NCI-H82 treated with DMSO at 0.1 percent for 48 hours (cell line): ENCODE data around the gene CDK16.
A peak's percentile ranks its signal among the peaks of the same experiment; 100 is the strongest.

Experiments used
- DNase-seq: peaks from one replicate; lab custom pipeline; 2025; ENCODE audit not compliant: unreplicated experiment; lab: John Stamatoyannopoulos, UW

CDK16 gene

DNA sequence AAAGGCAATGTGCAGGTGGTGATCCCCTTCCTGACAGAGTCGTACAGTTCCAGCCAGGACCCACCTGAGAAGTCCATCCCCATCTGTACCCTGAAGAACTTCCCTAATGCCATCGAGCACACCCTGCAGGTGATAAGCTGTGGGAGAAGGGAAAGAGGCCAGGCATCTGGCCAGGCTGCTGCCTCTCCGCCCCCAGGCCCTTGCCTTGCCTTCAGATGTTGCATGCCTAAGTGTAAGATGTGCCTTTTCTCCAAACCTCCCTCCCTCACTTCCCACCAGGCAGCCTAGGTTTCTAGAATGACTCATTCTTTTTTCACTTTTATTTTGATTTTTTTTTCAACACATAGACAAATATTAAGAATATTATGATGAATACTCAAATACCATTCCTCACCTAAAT lies 12.2 kb upstream of the CDK16 start:
- DNase-seq = no peak

DNA sequence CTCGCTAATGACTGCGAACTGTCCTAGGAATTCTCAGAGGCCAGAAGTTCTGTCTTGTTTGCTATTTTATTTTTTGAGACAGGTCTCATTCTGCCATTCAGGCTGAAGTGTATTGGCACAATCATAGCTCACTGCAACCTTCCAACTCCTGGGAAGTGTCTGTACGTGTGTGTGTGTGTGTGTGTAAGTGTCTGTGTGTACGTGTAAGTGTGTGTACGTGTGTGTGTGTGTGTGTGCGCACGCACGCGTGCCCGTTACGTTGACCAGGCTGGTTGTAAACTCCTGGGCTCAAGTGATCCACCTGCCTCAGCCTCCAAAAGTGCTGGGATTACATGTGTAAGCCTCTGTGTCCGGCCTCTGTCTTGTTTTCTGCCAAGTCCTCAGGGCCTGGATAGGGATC lies 10.4 kb upstream of the CDK16 start:
- no peak for DNase-seq

DNA sequence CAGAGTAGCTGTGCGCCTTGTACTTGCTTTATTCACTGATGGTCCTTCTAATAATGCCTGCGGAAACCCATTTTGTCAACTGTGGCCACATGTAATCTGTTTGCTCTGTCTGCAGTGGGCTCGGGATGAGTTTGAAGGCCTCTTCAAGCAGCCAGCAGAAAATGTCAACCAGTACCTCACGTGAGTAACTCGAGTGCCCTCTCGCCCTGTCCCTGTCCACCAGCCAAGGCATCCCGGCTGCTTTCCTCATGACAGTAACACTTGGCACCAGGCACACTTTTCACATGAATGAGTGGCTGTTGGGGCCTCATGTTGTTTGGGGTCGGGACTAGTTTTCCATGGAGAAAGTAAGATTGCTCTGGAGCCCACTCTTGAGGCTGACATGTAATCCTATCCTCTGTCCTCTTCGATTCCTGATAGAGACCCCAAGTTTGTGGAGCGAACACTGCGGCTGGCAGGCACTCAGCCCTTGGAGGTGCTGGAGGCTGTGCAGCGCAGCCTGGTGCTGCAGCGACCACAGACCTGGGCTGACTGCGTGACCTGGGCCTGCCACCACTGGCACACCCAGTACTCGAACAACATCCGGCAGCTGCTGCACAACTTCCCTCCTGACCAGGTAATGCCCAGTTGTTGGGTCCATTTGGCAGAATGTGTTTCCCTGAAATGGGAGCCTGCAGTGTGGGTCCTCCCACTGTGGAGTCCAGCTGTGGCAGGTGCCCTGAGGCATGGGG lies 8.8 kb upstream of the CDK16 start:
- DNase-seq = no peak

DNA sequence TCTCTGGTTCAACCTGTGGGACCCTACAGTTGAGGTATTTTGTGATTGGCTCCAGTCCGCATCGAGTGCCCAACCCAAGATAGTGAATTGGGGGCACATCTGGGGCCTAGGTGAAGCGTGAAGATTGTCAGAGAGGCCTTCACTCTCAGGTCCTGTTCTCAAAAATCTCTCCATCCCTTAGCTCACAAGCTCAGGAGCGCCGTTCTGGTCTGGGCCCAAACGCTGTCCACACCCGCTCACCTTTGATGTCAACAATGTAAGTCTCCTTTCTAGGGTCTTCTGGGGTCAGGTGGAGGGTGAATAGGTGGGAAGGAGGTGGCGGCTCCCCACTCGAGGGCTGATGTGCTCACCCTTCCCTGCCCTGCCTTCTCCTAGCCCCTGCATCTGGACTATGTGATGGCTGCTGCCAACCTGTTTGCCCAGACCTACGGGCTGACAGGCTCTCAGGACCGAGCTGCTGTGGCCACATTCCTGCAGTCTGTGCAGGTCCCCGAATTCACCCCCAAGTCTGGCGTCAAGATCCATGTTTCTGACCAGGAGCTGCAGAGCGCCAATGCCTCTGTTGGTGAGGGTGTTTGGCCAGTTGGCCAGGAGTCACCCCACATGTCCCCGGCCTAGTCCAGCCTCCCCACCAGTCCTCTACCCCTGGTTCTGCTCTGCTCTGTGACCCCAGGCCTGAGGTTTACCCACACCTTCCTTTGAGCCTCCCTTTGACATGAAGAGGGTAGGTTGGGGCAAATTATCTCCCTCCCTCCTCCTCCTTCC lies 7.6 kb upstream of the CDK16 start:
- no peak for DNase-seq

DNA sequence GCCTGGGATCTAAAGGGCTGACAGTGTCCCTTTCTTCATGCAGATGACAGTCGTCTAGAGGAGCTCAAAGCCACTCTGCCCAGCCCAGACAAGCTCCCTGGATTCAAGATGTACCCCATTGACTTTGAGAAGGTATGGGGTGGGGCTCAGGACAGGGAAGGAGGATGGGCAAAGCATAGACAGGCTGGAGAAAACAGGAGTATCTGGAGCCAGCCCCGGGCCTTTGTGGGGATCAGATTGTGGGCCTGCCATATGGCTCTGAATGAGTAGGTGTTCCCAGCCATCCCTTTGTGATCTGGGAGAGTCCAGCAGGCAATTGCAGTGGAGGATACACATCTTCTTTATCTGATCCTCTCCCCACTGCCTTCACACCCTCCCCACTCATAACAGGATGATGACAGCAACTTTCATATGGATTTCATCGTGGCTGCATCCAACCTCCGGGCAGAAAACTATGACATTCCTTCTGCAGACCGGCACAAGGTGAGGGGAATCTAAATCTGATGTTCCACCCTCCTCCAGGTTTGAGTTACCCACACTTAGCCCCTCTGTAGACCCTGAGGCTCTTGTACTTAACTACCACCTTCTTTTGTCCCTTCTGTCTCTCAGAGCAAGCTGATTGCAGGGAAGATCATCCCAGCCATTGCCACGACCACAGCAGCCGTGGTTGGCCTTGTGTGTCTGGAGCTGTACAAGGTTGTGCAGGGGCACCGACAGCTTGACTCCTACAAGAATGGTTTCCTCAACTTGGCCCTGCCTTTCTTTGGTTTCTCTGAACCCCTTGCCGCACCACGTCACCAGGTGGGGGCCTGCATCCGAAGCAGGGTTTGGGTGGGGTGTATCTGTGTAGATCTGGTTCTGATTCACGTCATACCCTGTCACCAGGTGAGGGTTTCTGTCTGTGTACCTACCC lies 5.8 kb upstream of the CDK16 start:
- no peak for DNase-seq

DNA sequence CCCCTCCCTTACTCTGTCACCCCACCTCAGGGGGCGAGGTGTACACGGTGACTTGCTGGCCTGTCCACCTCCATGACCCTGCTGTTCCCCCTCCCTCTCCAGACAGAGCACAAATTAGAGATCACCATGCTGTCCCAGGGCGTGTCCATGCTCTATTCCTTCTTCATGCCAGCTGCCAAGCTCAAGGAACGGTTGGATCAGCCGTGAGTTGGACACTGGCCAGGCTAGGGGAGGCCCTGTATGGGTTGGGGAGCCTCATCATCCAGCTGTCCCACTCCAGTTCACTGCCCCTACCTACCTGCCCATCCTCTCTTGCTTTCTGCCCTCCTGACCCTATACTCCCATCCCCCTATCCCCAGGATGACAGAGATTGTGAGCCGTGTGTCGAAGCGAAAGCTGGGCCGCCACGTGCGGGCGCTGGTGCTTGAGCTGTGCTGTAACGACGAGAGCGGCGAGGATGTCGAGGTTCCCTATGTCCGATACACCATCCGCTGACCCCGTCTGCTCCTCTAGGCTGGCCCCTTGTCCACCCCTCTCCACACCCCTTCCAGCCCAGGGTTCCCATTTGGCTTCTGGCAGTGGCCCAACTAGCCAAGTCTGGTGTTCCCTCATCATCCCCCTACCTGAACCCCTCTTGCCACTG lies 3.9 kb upstream of the CDK16 start:
- no peak for DNase-seq

DNA sequence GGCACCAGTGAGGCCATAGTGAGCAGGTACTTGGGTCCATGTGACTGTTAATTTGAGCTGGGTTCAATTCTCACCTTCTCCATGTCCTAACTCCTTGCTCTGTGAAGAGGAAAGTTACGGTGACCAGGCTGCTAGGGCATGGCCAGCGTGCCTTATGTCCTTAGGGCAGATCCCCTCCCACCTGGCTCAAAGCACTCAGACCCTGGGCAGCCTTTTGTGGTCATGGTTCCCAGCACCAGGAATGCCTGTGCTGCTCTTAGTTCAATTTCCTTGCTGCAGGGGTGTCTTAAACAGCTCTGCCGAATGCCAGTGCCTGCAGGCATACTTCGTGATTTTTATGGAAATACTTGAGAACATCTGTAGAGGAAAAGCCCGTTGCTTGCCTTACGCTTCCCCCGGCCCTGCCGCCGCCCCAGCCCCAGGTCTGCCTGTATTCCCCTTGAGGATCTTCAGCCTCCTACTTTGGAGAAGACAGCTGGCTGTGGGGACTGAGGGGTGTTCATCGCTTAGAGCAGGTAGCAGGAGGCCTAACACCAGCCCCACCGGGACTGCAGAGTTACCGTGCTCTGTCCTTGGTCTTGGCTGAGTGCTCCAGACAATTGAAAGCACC lies 3.1 kb upstream of the CDK16 start:
- DNase-seq = no peak

DNA sequence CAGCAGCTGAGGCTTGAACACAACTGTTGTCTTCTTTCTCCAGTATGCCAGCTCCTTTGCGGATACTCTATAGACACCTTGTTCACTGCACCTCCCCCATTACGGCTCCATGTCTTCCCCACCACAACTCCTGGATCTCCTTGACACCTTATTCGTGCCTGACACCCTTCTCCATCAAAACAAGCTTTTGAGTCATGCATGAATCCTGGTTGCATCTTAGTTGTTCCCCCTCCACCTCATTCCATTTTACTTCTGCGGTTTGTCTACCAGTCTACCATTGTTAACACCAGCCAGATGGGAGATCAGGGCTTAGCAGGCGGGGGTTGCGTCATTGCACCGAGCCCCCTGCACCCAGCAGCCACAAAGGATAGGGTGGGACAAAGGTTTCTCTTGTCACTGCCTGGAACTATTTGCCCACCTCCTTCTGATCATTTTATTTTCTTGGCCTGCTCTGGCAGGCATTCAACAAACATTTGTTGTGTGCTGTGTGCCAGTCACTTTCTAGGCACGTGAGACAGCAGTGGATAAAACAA lies 2.0 kb upstream of the CDK16 start:
- DNase-seq = peak; percentile 50

DNA sequence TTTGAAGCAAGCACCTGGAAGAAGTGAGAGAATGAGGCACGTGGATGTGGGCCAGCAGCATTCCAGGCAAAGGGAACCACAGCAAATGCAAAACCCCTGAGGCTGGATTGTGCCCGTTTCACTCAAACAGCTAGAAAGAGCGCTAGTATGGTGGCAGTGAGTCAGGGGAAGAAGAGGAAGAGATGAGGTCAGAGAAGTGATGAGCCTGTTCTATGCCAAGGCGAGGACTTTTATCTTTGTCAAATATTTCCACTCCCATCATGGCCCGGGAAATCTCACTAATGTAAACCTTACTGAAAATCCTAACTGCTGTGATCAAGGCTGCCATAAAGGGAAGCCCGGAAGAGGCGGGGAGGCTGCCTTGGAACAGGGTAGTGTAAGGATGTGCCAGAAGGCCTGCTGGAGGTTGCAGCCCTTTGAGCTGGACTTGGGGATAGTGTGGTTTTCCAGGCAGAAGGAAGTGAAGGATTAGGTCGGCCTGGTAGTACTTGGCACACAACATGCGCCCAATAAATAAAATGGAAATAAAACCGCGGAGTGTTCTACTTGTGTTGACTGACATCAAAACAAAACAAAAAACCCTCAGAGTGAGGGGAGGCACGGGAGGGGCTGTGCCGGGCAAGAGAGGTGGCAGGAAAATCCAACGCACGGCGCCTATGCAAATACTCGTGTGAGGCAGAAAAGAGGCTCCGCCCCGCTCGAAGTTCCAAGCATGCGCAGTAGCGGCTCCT lies 1.2 kb upstream of the CDK16 start:
- DNase-seq = peak; percentile 67

DNA sequence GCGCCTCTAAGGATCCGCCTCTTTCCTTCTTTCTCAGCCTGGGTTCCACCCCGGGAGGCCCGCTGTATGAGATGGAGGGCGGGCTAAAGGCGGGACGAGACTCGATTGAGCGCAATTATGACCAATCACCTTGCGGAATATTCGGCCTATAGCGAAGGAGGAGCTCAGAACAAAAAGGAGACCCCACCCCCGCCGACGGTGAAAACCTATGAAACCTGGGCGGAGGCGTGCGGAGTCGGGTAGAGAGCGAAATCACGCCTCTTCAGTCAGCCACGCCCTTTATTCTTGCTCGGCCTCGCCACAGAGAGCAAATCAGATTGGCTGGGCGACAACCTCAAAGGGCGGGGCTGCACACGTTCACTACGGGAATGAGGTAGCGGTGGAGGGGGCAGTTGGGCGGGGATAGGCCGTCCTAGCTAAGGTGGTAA lies 615 bp upstream of the CDK16 start:
- DNase-seq = peak; percentile 99

DNA sequence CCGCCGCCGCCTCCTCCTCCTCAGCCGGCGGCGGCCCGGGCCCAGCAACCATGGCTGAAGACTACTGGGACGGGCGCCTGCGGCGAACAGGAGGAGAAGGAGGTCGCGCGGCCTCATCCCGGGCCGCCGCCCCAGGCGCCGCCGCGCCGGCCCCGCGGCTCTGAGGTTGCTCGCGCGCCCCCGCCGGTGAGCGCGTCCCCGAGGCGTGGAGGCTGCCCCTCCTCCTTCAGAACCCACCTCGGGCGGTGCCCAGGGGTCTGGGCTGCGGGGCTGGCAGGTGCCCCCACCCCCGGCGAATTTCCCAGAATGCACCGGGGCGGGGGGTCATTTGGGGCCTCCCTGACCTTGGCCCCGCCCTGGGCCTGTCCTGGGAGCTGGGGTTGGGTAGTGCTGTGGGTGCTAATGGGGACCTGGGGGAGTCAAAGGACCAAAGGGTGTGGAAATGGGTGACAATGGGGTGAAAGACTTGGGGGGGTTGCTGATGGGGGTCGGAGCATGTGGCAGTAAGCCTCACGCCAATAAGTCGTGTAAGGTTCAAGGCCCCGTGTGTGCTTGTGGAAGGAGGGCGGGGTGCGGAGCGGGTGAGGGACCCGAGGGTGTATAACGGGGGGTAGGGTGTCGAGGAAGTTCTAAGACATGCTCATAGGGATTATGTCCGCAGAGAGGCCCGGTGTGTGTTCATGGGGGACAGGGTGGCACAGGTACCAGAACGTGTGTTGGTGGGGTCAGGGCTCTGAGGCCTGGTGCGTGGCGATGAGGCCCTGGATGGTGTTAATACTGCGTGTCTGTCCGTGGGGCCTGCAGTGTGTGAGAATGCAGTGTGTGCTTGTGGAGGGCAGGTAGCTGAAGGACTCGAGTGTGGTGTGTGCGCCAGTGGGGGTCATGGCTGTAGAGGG lies 687 bp downstream of the CDK16 start:
- DNase-seq = no peak

DNA sequence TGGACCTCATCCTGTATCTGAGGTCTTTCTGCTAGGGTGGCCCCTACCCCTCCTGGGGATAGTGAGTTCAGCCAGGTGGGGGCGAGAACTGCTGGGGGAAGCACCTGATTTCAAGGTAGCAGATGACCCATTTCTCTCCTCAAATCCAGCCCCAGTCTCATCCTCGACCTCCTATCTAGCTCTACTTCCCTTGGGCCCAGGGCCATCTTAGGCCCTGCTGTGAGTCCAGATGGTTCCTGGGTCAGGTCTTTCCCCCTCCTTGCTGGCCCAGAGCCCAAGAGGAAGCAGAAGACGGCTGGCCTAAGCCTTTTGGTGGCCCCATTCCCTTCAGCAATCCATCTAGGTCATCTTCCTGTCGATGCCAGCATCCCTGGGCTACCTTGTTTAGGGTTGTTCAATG lies 3.3 kb downstream of the CDK16 start:
- DNase-seq = no peak

DNA sequence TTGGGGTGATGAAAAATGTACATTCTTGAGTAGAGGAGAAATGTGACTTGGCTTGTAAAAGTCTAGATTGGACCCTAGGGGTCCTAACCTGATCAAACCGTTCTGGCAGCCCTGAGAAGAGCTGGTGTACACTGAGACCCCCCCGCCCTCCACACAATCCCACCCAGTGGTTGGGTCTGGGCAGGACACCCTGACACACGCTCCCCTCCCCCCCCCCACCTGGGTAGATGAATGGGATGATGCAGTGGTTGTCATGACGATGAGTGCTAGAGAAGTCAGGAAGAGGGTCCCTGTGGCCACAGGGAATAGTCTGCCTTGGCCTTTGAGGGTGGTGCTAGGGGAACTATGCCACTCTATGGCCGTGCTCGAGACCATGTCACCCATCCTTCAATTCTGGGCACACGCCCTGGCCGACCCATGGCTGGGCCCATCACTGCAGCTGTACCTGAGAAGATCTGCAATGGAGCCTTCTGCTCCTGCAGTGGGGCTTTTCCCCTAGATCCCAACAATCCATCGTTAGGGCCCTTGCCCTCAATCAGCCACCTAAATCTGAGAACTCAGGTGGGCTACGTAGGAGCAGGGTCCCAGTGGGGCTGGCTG lies 4.4 kb downstream of the CDK16 start:
- DNase-seq = no peak

DNA sequence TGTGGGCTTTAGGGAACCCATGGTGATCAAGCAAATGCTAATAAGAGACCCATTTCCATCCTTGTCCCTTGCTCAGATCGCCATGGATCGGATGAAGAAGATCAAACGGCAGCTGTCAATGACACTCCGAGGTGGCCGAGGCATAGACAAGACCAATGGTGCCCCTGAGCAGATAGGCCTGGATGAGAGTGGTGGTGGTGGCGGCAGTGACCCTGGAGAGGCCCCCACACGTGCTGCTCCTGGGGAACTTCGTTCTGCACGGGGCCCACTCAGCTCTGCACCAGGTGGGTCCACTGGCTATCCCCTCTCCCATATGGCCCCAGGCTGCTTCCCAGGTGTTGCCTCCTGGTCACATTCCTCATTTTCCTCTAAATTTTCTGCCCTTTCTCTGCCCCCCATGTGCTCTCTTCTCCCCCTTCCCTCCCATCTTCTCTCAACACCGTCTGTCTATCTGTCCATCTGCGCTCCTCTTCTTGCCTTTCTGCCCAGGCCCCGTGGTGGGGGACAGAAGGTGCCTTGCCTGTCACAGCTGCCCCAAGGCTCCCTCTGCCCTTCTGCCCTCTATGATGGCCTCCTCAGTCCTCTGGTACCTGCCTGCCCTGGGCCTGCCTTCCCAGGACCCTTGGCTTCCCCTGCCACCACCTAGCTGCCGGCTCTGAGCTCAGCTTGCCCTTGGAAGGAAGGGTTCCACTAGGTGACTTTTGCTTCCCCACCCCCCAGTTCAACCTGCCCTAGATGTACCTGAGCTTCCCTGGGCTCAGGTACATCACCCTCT lies 5.2 kb downstream of the CDK16 start:
- DNase-seq = no peak

DNA sequence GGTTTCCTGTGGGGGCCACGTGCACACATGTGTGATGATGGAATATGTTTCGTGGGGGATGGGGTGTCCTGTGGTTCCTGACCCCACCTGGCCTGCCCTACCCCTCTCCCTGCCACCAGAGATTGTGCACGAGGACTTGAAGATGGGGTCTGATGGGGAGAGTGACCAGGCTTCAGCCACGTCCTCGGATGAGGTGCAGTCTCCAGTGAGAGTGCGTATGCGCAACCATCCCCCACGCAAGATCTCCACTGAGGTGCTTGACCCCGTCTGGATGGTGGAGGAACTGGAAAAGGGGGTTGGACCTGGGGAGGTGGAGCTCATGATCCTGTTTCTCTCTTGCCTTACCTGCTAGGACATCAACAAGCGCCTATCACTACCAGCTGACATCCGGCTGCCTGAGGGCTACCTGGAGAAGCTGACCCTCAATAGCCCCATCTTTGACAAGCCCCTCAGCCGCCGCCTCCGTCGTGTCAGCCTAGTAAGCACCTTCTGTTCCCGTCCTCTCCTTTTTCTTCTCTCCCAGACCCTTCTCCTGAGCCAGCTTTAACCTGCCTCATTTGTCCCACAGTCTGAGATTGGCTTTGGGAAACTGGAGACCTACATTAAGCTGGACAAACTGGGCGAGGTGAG lies 5.9 kb downstream of the CDK16 start:
- DNase-seq = no peak

DNA sequence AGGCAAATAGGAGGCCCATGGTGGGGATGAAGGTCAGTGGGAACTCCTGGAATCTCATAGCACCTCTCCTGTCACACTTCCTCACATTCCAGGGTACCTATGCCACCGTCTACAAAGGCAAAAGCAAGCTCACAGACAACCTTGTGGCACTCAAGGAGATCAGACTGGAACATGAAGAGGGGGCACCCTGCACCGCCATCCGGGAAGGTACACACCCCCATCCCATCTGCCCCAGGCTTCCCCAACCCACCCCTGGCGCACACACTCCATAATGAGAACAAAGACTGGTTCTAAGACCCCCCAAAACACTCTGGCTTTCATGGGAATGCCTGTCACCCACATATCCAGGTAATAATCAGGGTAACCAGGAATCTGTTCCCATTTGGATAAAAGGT lies 6.4 kb downstream of the CDK16 start:
- no peak for DNase-seq

DNA sequence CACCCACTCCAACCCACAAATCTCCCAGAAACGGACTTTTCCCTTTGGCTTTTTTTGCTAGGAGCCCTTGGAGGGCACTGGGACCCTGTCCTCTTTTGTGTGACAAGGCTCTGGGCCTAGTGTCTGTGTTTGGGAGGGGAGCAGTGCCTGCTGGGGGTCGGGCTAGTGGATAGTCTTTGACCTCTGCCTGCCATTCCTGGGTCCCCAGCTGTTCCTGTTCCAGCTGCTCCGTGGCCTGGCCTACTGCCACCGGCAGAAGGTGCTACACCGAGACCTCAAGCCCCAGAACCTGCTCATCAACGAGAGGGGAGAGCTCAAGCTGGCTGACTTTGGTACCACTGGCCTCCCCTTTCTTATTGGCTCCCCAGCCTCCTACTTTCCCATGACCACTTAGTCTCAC lies 7.6 kb downstream of the CDK16 start:
- no peak for DNase-seq
